Activated CD8-positive, alpha-beta memory T cell treated with anti-CD3 and anti-CD28 coated beads for 1 hour (primary cell): ENCODE measurements around the gene SNED1.
"Not testable (repeated sequence)": the region's sequence is repeated elsewhere in the genome, so short reads cannot be mapped to it uniquely, and the experiment has no call there.

ENCODE experiments used
- DNase-seq, 2 donors: peaks; one replicate each; pipeline ENCODE4 v3.0.0-alpha.2; 2020; ENCODE audit warnings: low read depth in 1 of 2; ENCODE audit errors: extremely low read depth in 1 of 2

Gene SNED1

GRCh38 chr2:241104611-241105010, 106.2 kb downstream of the SNED1 start:
- DNase-seq, result not testable (repeated sequence)

DNA sequence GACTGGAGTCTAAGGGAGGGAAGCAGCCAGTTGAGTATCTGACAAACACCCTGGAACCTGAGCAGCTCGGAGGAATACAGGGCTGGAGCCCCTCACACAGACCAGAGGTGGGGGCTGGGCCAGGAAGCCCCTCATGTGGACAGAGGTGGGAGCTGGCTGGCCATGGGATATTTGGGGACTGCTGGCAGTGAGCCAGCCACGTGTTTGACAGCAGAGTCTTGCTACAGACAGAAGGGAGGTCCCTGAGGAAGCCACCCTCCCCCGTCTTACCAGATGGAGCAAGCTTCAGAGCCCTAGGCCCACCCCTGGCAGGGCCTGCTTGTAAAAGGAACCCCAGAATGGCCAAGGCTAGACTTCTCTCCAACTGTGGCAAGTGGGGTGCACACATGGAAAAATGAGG, 107.2 kb downstream of the SNED1 start:
- no peak for DNase-seq

- no peak for DNase-seq
Measured at GRCh38 chr2:241107031-241107783, 108.8 kb downstream of the SNED1 start.

DNA sequence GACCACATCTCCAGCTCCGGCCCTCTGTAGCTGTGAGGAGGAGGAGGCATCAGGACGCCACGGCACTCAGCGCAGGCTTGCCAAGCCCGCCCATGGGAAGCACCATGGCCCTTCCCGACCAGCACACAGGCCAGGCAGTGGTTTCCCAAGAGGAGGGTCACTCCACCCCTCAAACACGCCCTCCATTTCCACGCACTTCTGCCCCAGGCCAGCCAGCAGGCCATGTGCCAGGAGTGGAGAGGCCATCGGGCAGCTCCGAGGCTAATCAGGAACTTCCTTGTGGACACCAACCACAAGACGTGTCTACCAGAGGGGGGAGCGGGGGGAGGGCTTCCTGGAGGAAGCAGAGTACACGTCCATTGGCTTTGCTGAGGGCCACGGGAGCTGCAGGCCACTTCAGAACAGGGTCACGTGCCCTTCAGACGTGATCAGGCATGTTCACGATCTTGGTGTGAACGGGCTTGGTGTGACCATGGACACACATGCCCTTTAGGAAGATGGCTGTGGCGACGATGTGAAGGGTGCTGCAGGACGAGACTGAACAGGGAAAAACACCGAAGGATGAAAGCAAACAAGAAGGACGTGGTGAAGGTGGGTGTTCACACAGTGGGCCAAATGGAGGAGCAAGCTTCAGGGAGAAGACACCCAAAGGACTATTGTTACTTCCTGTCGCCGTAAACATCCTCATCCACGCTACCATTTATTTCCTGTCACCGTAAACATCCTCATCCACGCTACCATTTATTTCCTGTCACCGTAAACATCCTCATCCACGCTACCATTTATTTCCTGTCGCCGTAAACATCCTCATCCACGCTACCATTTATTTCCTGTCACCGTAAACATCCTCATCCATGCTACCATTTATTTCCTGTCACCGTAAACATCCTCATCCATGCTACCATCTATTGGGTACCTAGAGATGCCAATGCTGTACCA, 110.1 kb downstream of the SNED1 start:
- no peak for DNase-seq

GRCh38 chr2:241109210-241110088, 111.0 kb downstream of the SNED1 start:
- DNase-seq, result no peak

DNA sequence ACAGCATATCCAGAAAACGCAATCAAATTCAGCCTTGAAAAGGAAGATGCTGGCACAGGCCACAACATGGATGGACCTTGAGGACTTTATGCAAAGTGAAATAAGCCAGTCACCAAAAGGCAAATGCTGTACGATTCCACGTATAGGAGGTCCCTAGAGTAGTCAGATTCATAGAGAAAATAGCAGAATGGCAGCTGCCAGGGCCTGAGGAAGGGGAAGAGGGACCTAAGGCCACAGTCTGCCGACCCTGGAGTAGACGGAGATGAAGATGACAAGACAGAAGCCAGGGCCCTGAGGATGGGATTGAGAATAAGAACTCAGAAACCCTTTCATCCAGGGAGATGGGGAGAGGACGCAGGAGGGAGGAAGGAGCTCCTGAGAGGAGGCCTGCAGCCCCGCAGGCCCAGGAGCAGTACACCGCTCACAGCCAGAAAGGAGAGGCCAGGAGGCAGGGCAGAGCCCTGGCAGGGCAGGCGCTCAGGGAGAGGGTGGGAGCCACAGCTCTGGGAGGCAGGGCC, 111.7 kb downstream of the SNED1 start:
- DNase-seq, result no peak

DNA sequence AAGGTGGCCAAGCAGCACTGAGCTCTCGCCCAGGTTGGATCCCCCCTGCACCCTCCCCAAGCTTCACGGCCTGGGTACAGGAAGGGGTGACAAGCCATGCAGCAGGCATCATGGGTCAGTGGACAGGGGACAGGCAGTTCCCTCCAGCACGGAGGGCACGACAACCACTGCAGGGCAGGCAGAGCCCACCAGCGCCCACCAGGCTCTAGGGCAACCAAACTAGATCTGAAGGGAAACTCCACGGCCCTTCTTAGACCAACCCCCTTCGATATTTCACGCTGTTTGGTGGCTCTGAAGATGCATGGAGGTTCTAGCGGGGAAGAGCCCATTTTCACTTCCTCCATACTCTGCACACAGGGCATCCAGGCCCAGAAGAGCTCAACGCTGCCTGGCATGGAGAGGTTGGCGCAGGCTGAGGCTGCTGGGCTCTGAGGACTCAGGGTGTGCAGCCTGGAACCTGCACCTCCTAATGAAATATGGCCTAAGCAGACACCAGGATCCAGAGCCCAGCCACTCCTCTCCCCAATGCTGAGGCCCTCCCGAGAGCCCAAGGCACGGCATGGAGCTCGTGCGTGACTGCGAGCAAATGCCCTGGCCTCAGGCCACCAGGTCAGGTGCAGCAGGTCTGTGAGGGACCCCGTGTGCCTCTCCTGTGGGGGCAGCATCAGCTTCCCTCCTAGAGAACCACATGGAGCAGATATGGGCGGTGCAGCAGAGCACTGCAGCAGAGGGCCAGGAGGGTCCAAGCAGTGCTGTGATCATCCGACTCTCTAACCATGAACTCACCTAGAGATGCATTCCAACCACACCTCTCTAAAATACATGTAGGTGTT, 112.4 kb downstream of the SNED1 start:
- DNase-seq, result no peak

DNA sequence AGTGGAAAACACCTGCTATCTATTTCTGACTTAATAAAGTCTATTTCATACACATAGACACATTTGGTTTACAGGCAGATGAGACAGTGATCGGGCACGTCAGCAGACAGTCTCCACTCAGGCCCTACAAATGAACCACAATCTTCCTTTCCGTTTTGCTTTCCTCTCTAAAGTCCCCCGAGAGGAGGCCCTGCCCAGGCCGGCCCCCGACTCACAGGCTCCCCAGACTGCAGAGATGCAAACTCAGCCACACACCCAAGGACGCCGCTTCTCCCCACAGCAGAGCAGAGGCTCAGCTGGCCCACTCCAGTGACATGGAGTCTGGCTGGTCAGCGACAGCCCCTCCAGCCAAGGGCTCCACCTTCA, 113.0 kb downstream of the SNED1 start:
- DNase-seq, result no peak

DNA sequence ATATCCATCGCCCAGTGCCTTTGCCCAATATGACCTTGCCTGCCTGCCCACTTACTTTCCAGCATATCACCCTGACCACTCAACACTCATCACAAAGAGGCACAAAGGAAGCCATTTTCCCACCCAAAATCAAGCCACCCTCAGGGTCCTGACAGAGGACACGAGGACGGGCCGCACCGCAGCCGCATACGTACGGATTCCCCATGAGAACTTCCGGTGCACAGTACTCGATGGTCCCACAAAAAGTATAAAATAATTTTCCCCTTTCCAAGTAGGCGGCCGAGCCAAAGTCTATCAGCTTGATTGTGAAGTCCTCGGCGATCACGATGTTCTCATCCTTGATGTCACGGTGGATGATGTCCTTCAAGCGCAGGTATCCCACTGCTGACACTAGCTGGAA, 113.6 kb downstream of the SNED1 start:
- DNase-seq, result no peak

DNA sequence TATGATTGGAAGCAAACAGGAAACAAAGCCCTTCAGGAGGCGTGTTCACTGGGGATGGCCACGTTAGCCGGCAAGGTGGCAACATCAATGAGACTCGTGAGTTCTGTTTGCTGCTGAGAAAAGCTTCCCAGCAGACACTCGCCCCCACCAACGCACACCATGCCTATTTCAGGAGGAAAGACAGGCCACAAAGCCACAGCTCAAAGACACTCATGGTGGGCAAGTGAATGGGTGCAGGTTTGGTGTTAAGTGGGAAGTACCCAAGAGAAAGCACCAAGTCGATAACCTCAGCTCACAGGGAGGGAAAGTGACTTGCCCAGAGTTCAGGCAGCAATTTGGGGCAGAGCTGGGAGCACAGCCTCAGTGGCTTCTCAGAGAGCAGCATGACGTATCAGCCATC, 114.2 kb downstream of the SNED1 start:
- peak in 1 of 2 donors; percentile 57 for DNase-seq

DNA sequence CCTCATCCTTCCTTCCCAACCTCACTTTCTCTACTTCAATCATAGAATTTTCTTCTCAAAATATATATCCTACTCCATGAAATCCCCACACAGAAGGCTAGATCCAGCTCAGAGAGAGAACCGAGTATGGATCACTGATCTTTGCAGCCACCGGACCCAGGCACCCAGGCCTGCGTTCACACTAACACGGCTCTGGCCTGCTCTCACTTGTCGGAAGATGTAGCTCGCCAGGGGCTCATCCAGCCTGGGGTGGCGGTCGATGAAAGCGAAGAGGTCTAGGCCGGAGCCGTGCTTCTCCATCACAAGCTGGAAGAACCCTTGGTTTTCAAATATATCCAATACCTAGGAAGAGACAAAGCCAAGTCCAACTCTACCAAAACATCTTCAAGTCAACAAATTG, 116.4 kb downstream of the SNED1 start:
- DNase-seq, result no peak

GRCh38 chr2:241115361-241115760, 116.9 kb downstream of the SNED1 start:
- no peak for DNase-seq

DNA sequence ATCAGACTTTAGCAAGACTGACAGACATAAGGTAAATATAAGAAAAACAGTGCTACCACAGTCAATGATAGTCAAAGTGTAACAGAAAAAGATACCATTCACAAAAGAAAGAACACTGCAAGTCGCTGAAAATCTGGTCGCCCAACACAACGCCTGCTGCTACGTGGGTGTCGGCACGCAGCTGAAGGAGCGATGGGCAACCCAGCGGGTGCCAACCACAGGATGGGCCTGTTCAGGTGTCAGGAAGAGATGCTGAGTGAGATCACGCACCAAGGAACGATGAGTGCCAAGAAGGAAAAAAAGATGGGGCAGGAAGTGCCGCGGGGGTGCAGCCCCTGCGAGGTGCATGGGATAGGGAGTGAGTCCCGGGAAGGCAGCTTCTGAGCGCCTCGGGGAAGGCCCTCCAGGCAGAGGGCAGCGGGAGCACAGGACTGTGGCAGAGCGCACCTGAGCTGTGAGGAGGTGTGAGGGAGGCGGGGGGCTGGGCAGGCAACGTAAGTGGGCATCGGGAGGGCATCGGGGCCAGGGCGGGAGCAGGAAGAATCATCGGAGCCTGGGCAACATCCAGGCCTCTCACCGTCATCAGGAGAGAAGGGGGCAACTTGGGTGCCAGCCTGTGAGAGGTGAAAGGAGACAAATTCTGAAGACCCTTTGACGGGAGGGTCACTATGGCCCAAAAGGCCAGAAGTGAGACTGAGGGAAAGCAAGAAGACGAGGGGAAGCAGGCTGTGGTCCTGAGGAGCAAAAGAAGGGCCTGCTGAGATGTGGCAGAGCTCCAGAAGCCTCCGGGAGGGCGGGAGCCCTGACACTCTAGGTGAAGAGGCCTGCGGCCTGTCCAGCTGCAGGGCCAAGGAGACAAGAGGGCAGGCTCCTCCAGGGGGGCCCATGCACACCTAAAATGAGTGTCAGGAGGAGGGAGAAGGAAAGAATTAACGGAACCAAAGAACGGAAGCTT, 118.5 kb downstream of the SNED1 start:
- no peak for DNase-seq

- DNase-seq, result no peak
Measured at GRCh38 chr2:241118737-241119505, 120.5 kb downstream of the SNED1 start.

GRCh38 chr2:241120440-241120839, 122.0 kb downstream of the SNED1 start:
- DNase-seq, result no peak

- no peak for DNase-seq
Measured at GRCh38 chr2:241121008-241121407, 122.6 kb downstream of the SNED1 start.

GRCh38 chr2:241122376-241123002, 124.1 kb downstream of the SNED1 start:
- no peak for DNase-seq
